ENCODE measurements around the gene C3orf70. TPM values are rescaled to one million over a fixed set of nuclear protein-coding genes. Genes with fewer than 3 reads are reported as not detected.

The C3orf70 gene
- total and polyA plus RNA-seq, 2 of the 8 experiments (the other 6 are each of a cell fraction or from before 2014, with no cell fraction given) = 1.7 to 2.0 TPM

- TF ChIP-seq GABPA (IDR thresholded peaks at IDR 0.05; ENCODE audit: borderline replicate concordance, insufficient read depth, low read length) (no peak), CTCF (IDR thresholded peaks at IDR 0.05; ENCODE audit: control extremely low read depth in 1 of 3, insufficient read depth in 1 of 3, low read depth in 1 of 3, low read length in 3 of 3) (peak; percentile 62 to 75 (median 65))
Observed at GRCh38 chr3:185069037-185070030, 83.5 kb downstream of the C3orf70 start (continued).
